IMR-90 (cell line): ENCODE data around the gene CBFA2T3.

ENCODE experiments used
- BHLHE40 ChIP-seq: fragments of 150-350 bp; IDR thresholded peaks from 2 replicates; pipeline ENCODE4 v1.6.1; 2016; ENCODE audit warnings: mild to moderate bottlenecking, low read depth, low read length
- CEBPB ChIP-seq: IDR thresholded peaks from 2 replicates; pipeline ENCODE4 v1.6.1; 2012; ENCODE audit warnings: low read depth, low read length, improper control_type of control experiment
- CHD1 ChIP-seq: IDR thresholded peaks from 2 replicates; pipeline ENCODE4 v1.6.1; 2012; ENCODE audit warnings: low read depth, low read length, improper control_type of control experiment
- FOS ChIP-seq: fragments of 150-350 bp; IDR thresholded peaks from 2 replicates; pipeline ENCODE4 v1.6.1; 2016; ENCODE audit warnings: low read depth, low read length
- MXI1 ChIP-seq: IDR thresholded peaks from 2 replicates; pipeline ENCODE4 v1.6.1; 2012; ENCODE audit warnings: low read depth, mild to moderate bottlenecking, low read length, moderate library complexity, borderline replicate concordance
- NFE2L2 ChIP-seq: fragments of 150-350 bp; IDR thresholded peaks from 2 replicates; pipeline ENCODE4 v1.6.1; 2016; ENCODE audit warnings: low read depth, mild to moderate bottlenecking, low read length
- POLR2A ChIP-seq: IDR thresholded peaks from 2 replicates; pipeline ENCODE4 v1.6.1; 2012; ENCODE audit warnings: mild to moderate bottlenecking, low read depth, low read length
- RAD21 ChIP-seq: IDR thresholded peaks from 2 replicates; pipeline ENCODE4 v1.6.1; 2012; ENCODE audit warnings: low read length, improper control_type of control experiment
- RCOR1 ChIP-seq: IDR thresholded peaks from 2 replicates; pipeline ENCODE4 v1.6.1; 2012; ENCODE audit warnings: mild to moderate bottlenecking, low read length, improper control_type of control experiment; ENCODE audit not compliant: insufficient replicate concordance
- RFX5 ChIP-seq: IDR thresholded peaks from 2 replicates; pipeline ENCODE4 v1.8.0; 2012; ENCODE audit warnings: low read depth, mild to moderate bottlenecking, low read length, moderate library complexity
- SMC3 ChIP-seq: fragments of 150-350 bp; IDR thresholded peaks from 2 replicates; pipeline ENCODE4 v1.6.1; 2016; ENCODE audit warnings: low read depth, mild to moderate bottlenecking, antibody characterized with exemption, low read length, moderate library complexity
- TF ChIP-seq, protein P1 (sequence below): conservative IDR thresholded peaks from 2 replicates; pipeline ENCODE4 v1.5.1; 2012; ENCODE audit warnings: mild to moderate bottlenecking, low read depth, low read length, improper control_type of control experiment
- TF ChIP-seq, protein P2 (sequence below): fragments of 150-350 bp; IDR thresholded peaks from 2 replicates; pipeline ENCODE4 v1.6.1; 2017; ENCODE audit warnings: mild to moderate bottlenecking, antibody characterized with exemption, low read length, low read depth
- TF ChIP-seq, protein P3 (sequence below): fragments of 150-350 bp; IDR thresholded peaks from 2 replicates; pipeline ENCODE4 v1.6.1; 2016; ENCODE audit warnings: low read depth, mild to moderate bottlenecking, low read length, moderate library complexity, borderline replicate concordance

DNA sequence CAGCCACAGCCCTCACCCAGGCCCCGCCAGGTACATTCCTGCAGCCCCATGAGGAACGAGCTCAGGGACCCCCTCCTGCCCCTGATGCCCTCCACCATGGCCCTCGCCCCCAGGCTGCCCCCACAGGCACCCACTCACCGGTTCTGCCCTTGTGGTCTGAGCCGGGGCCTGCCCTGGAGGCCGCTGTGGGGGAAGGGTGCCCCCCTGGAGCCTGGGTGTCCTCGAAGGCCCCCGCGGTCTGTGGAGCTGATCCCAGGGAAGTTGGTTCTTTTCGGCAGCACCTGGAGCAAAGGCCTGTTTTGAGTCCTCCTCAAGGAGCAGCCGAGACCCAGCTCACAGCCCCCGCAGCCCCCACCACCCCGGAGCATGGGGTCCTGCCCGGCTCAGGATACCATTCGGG is 112.9 kb downstream of the CBFA2T3 start:
- TF ChIP-seq, protein P1, sequence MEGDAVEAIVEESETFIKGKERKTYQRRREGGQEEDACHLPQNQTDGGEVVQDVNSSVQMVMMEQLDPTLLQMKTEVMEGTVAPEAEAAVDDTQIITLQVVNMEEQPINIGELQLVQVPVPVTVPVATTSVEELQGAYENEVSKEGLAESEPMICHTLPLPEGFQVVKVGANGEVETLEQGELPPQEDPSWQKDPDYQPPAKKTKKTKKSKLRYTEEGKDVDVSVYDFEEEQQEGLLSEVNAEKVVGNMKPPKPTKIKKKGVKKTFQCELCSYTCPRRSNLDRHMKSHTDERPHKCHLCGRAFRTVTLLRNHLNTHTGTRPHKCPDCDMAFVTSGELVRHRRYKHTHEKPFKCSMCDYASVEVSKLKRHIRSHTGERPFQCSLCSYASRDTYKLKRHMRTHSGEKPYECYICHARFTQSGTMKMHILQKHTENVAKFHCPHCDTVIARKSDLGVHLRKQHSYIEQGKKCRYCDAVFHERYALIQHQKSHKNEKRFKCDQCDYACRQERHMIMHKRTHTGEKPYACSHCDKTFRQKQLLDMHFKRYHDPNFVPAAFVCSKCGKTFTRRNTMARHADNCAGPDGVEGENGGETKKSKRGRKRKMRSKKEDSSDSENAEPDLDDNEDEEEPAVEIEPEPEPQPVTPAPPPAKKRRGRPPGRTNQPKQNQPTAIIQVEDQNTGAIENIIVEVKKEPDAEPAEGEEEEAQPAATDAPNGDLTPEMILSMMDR, result no peak
- TF ChIP-seq CHD1 (no peak), MXI1 (no peak), RCOR1 (no peak), POLR2A (no peak), SMC3 (no peak), FOS (no peak), NFE2L2 (no peak), CEBPB (no peak), RFX5 (no peak), BHLHE40 (no peak), RAD21 (no peak)
- TF ChIP-seq, protein P2, sequence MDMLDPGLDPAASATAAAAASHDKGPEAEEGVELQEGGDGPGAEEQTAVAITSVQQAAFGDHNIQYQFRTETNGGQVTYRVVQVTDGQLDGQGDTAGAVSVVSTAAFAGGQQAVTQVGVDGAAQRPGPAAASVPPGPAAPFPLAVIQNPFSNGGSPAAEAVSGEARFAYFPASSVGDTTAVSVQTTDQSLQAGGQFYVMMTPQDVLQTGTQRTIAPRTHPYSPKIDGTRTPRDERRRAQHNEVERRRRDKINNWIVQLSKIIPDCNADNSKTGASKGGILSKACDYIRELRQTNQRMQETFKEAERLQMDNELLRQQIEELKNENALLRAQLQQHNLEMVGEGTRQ, result no peak
- TF ChIP-seq, protein P3, sequence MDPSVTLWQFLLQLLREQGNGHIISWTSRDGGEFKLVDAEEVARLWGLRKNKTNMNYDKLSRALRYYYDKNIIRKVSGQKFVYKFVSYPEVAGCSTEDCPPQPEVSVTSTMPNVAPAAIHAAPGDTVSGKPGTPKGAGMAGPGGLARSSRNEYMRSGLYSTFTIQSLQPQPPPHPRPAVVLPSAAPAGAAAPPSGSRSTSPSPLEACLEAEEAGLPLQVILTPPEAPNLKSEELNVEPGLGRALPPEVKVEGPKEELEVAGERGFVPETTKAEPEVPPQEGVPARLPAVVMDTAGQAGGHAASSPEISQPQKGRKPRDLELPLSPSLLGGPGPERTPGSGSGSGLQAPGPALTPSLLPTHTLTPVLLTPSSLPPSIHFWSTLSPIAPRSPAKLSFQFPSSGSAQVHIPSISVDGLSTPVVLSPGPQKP, result no peak
